Superior temporal gyrus (tissue), 1 donor: Measurements from ENCODE around the gene RGS6.

Experiments
- DNase-seq: peaks from one replicate; pipeline ENCODE4 v3.0.0-alpha.2; 2016; ENCODE audit errors: extremely low spot score

The RGS6 gene

DNA sequence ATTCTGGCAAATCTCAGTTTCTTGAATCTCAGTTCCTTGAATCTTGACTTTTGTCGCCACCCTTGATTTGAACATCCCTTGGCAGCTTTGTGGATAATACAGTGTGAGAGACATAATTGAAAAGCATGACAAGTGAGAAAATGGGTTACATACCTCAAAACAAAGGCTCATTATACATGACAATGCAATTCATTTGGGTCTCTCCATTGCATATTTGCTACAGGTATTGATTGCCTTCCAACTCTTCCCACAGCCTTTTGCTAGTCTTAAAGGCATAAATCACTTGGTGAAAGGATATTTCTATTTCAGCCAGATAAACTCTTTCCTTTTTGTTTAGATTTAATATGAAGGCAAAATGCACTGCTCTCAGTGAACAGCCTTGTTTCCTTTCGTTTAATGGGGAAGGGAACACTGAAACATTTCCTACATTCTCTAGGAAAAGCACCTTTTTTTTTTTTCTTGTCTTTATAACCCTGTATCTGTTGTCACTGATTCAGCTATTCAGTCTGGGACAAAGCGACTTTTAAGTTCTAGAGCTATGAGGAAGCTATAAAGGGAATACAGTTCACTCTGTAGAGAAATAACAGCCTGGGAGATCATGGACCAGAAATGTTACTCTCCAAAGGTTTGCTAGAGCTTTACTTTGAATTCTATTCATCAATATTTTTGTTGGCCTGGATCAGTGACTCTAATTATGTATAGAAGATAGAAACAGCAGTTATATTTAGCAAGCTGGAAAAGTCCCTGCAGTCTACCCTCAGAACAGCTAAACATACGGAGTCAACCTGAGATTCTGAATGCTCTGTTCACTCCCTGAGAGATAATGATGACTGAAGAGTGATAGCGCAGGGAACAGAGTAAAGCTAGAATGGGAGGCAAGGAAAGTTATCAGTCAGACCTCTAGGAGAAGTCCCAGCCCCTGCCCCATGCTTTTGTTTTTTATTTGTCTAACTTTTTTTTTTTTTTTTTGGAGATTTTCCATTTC lies 311.4 kb downstream of the RGS6 start:
- DNase-seq = peak; percentile 18

DNA sequence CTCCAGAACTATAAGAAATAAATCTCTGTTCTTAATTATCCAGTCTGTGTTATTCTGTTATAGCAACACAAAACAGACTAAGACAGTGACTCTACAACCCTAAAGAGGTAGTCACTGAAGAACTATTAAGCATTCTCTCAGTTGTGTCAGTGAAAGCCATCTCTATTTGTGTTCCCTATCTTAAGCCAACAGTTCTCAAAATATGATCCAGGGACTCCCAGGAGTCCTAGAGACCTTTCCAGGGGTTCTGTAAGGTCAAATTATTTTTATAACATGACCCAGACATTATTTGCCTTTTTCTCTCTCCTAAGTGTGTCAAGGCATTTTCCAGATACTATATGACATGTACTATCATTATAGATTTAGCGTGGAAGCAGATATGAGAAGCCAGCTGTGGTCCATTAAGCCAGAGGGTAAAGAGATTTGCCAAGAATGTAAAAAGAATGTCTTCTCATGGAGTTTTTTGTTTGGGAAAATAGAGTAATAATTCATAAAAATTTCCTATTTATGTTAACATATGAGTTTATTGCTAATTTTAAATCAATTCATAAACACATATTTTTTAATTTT lies 315.8 kb downstream of the RGS6 start:
- DNase-seq = no peak

DNA sequence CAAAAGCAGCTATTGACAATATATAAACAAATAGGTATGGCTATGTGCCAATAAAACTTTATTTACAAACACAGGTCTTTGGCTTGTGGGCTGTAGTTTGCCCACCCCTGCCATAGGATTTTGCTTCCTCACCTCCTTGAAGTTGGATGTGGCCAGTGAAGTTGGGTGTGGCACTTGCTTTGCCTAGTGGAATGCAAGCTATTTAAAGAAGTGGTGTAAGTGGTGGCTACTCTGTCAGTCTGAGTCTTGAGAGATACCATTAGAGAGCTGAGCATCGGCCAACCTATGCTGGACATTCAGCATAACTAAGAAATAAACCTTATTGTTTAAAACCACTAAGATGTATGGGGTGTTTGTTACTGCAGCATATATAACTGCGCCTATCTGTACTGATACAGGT lies 321.3 kb downstream of the RGS6 start:
- no peak for DNase-seq

DNA sequence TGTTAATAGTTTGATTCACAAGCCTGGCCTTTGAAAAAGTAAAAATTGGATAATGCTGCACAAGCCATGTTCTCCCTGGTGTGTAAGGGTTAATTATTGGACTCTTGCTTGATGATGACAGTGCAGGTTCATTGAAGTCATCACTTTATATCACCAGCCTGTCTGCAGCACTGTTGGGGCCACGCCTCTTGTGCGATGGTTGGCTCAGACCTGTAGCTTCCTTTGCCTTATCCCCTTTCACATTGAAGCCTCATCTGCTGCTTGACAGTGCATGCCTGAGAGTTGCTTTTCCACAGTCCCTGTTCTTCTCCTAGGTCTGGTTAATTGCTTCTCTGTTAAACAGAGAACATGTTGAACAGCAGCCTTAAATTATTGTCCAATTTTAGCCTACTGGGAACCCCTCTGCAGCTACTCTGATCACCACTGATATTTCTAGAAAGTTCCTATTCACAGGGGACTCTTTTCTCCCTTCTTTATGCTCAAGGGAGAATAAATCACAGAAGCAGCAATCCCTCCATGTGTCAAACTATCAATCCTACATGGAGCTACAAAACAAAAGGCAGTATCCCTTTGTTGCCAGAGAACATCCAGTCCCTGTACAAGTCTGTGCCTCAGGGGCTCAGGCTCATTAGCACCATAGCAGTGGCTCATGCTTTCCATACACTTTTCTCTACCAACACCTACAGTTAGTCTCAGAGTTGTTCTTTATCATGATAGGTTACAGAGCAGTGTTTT lies 322.1 kb downstream of the RGS6 start:
- DNase-seq = no peak

DNA sequence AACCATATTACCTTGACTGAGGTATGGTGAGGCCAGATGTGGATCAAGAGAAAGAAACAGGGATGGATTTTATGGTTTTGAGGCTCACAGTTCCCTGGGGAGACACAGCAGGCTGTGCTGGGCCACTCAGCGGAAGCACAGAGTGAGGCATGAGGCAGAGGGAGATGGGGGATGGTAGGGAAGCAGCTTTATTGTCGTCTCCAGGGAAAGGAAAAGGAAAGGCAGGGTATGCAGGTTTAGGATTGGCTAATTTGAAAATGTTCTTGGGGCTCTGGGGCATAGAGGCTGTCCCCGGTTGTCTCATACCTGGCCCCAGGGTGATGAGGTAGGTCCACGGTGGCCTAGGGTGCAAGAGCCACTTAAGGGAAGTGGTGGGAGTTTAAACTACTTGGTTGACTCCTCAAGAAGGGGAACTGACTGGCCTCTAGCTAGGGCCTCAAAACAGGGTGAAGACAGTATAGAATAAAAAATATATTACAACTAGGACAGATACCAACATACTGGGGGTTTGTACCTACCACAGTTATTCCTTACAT lies 322.8 kb downstream of the RGS6 start:
- DNase-seq = no peak

DNA sequence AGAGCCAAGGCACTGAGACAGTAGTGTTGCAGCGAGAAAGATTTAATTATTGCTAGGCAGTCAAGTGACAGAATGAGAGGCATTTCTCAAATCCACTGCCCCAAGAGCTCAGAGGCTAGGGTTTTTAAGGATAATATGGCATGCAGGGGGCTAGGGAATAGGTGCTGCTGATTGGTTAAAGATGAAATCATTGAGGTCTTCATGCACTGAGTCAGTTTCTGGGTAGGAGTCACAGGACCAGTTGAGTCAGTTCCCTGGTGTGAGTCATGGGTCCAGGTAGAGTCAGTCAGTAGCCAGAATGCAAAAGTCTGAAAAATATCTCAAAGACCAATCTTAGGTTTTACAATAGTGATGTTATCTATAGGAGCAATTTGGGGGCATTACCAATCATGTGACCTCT lies 323.8 kb downstream of the RGS6 start:
- DNase-seq = no peak

DNA sequence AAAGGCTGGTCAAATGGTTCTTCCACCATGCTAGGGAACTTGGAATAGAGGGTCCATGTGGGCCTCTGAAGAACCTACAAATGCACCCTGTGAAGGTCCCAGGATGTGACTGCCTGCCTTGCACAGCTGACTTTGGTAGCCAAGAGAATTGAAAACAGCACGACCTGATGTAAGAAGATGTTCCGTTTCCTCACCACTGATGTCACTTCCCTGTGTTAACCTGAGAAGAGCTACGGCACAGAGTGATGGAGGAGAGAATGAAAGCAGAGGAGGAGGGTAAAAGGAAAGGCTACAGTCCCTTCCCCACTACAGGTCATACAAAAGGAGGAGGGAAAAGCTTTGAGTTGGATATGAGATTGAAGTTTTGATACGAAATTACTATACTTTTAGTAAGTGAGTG lies 328.8 kb downstream of the RGS6 start:
- DNase-seq = no peak

DNA sequence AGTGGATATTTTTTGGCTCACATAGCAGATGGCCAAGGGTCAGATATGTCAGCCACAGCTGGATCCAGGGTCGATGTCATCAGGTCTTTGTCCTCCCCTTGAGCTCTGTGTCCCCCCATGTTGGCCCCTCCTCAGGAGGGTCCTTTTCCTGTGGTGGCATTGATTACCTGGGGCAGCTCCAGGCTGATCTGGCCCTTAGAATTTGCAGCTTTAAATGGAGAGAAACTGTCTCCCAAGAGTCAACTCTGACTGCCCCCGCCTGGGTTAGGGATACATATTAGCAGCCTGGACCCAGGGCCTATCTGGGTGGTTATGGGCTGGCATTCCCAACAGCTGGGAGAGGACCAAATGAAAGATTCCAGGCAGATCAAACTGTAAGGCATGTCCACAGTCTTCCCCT lies 330.5 kb downstream of the RGS6 start:
- DNase-seq = no peak

DNA sequence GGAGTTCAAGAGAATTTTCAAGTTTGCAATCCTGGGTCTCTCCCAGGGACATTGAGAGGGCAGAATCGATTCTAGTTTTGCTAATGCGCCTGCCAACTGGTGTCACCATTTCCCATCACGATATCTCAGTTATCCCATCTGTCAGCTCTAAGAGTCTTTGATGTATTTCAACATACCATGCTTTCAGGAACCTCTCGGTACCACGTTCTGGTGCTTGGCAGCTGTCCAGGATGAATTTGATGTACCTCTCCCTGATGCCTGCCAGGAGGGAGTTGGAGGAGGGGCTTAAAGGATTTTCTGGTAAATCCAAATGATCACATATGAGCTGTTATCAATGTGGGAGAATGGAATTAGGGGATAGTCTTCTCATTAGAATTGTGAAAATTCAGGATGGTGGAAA lies 332.5 kb downstream of the RGS6 start:
- no peak for DNase-seq

DNA sequence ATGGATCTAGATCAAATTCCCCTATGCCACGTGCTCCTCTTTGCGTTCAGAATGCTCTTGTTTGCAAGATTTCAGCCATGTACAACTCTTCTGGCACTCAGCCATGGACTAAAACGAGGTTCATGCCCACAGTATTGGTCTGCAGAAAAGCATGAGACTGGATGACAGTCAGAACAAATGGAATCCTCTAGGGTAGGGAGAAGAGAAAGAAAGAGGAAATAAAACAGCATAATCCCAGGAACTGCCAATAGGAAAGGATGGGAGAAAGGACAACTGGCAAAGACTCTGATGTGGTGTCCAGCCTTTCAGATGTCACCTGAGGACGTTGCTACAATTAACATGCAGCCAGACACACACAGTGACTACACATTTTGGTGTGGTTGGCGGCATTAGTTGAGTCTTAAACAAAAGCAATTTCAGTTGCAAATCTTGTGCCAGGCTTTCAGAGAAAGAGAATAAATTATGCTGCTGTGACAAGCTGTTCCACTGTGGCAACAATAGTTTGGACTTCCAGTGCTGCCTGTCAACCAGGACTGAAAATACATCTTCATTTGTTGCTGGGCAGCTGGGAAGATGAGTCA lies 338.0 kb downstream of the RGS6 start:
- peak; percentile 62 for DNase-seq

DNA sequence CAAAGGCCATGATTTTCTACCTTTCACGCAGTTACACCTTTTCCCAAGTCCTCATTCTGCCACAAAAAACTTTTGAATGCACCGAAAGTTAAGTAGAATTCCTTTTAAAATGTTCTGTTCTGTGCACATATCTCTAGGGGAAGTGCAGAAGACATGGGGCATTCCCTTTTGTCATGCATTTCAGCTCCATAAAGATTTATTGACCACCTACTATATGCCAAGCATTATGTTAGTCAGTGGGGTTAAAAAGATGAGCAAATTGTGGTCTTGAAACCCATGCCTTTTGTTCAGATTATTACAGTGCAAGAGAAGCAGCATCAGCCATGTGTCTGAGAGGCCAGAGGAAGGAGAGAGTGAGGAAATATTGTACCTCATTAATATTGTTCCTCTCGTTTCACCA lies 338.5 kb downstream of the RGS6 start:
- no peak for DNase-seq

DNA sequence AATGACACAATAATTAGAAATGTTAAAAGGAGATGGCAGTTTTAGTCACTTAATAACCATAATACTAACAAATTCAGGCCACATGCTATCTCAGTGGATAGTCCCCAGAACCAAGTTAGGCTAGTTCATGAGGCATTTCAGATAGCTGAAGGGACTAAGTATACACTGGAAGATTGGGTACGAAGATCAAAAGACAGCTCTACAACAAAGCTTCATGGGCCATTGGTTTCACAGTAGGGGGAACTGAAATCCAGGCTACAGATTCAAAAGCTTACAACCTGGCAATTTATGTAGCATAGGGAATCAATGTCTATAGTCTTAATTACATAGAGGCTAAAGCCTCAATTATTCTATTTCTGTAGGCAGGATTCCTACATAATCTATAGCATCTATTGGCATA lies 343.0 kb downstream of the RGS6 start:
- DNase-seq = no peak

DNA sequence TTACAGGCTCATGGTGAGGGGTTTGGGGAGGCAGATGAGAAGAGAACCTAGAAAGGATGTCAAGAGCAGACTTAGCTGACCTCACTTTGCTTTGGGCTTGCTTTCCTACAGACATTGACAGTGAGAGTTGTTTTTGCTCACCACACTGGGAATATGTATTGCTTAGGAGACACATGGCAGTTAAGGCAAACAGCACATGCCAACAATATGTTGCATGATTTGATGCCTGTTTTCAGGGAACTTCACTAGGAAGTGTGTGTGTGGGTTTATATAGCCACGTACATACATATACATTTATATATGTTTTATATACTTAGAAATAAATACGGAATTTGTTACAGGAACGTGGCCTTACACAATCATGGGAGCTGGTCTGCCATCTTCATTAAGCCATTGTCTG lies 346.1 kb downstream of the RGS6 start:
- no peak for DNase-seq

DNA sequence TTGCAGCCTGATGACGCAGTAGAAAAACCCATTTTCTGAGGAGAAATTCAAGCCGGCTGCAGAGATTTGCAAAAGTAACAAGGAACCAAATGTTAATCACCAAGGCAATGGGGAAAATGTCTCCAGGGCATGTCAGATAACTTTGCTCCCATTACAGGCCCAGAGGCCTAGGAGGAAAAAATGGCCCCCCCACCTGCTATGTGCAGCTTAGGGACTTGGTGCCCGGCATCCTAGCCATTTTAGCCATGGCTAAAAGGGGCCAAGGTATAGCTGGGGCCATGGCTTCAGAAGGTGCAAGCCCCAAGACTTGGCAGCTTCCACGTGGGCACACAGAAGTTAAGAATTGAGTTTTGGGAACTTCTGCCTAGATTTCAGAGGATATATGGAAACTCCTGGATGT lies 351.9 kb downstream of the RGS6 start:
- no peak for DNase-seq

DNA sequence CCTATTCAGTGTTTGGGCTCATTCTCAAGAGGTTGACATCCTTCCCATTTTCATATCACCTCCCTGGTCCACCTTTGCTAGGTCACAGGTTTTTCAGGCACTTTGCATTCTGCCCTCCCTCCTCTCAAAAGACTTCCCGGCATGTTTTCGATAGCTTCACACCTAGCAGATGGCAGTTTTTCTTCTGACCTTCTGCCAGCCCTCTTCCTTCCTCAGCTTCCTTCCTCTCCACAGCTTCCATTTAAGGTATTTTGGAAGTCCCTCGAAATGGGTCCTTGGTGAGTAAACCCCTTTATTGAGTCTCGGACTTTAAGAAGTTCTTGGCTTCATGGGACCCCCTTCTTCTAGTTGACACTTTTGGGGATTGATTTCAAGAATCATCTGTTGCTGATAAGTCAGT lies 358.0 kb downstream of the RGS6 start:
- DNase-seq = no peak

DNA sequence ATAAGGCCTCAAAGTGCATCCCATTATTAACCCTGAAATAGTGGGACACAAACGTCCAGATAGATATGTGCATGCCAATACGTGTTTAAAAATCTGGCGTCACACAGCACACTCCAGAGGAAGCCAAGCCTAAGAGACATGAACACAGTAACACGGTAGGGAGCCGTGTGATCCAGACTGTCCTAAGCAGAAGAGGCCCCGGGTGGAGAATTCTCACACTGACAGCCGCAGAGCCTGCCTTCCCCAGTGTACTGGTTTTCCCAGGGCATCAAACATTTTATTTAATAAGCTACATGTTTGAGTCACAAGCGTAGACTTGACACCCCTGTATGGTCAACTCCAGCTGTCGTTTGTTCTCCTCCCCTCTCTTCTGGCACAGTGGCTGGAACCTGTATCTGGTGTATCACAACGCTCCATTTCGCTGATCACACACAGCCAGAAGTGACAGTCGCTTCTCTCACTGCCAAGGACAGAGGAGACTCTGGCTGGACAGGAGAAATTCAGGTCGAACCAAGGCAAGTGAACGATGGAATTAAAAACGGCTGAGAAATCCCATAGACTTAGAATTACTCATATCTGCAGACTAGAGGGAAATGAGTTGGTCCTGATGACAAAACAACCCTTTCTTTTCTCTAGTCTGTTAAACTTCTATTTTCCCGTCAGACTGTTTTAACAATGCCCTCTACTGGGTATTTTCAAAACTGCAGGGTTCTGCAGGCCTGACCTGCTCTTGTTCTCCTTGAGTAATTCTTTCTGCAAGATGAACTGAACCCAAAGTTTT lies 359.9 kb downstream of the RGS6 start:
- peak; percentile 87 for DNase-seq

DNA sequence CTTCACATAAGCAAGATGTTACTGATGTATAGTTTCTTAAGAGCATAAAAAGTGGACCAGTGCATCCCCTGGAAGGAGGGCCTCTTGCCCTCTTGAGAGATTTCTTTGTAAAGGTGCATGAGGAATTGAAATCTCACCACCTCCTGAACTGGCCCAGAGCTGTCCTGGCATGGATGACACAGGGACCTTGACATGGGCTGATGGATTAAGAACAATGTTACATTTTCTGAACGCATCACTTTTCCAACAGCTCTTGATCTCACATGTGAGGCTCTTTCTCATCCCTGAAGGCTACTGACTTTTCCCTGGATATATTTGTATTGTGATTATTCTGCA lies 360.4 kb downstream of the RGS6 start:
- no peak for DNase-seq

DNA sequence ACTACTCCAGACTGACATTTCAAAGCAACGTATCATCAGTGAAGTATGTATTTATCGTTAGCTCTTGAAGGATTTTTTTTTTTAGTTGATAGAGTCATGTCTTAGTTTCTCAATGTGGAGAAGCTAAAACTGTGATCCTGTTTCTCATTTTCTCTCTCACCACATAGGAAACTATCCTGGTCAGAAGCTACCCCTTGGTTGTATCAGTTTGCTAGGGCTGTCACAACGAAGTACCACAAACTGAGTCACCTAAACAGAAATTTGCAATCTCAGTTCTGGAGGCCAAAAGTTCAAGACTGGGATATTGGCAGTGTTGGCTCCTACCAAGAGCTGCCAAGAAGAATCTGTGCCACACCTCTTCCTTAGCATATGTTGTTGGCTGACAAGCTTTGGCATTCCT lies 369.1 kb downstream of the RGS6 start:
- no peak for DNase-seq

DNA sequence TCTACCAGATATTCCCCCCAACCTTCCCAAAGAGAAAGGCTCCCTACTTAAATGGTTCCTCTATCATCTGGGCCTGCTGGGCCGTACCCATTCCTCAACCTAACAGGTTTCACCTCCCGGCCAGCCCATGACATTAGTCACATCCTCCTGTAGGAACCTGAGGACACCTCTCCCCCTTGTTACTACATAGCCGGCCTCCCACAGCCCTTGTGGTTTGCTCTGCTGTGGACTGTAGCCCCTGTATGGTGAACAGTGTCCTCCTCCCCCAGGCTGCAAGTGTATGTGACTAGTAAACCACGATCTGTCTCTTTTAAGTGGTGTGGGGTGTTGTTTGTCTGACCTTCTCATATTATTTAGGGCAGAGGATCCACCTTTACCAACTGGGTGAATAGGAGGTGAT lies 371.7 kb downstream of the RGS6 start:
- no peak for DNase-seq

DNA sequence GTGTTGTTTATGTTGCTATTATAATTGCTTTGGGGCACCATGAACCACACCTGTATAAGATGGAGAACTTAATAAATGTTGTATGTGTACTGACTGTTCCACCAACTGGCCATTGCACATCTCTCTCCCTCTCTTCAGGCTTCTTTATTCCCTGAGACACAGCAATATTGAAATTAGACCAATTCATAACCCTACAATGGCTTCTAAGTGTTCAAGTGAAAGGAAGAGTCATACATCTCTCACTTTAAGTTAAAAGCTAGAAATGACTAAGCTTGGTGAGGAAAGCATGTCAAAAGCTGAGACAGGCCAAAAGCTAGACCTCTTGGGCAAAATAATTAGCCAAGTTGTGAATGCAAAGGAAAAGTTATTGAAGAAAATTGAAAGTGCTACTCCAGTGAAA lies 373.3 kb downstream of the RGS6 start:
- DNase-seq = no peak

DNA sequence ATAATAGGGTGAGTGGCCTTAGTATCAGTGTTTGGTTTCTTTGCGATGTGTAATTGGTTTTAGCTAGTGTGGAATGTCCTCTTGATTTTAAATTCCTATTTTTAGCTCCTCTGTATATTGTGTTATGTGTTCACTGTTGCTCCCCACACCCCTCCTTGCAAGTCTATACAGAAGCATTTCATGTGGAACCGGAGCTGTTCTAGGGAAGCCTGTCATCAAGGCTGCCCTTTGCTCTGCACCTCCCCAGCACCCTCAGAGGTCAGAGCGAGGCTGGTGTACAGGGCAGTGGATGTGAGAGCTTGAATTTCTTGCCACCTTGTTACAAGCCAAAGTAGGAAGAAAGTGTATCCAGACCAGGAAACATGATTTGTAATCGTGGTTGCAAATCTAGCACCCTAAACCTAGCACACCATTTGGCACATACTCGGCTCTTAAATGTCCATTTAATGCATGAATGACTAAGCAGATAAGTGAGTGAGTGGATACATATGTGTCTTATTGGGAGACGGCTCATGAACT lies 376.8 kb downstream of the RGS6 start:
- DNase-seq = no peak
